ENCODE data around the gene ATXN1.

The ATXN1 gene

DNA sequence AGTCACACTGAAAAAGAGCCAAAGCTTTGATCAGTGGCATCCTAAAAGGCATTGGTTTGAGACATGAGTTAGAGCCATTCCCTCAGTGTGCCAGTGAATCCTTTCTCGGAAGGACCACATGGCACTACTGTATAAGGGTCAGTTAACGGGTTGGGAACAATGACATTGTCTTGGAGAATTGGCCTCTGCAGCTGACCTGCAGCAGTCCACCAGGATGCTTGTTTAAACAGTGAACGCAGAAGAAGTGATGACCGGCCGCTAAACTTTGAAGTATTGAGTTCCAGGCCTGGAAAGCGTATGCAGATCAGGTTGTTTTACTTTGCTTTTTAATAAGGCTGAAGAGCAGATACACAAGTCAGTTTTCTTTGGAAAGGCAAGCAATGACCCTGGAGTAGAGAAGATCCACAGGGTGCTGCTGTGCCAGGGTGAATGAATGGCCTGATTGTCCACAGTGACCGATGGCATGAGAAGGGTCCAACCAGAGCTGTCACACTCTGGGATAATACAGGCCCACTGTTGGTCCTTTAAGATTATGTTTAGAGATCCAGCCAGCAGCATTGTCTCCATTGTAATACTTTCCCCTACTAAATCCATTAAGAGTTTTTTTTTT lies 465.1 kb downstream of the ATXN1 start:
- DNase-seq (ENCODE audit: low read depth, low spot score) = no peak
- Histone ChIP-seq H3K36me3 (ENCODE audit: control insufficient read depth, insufficient read depth, low read length) (no peaks in the 10 kb centered on the region), H3K27ac (ENCODE audit: low read length) (no peak overlapping the region), H3K4me1 (ENCODE audit: control insufficient read depth, insufficient read depth, low read length) (no peaks in the 10 kb centered on the region), H3K9me3 (ENCODE audit: control insufficient read depth, insufficient read depth, low read length) (no peaks in the 10 kb centered on the region), H3K27me3 (ENCODE audit: control insufficient read depth, insufficient read depth, low read length) (no peaks in the 10 kb centered on the region), H3K4me3 (ENCODE audit: low read length) (no peak overlapping the region)
- WGBS (ENCODE audit: insufficient coverage, insufficient read length) = no CpG with 5 or more reads among the region's 7 CpGs

DNA sequence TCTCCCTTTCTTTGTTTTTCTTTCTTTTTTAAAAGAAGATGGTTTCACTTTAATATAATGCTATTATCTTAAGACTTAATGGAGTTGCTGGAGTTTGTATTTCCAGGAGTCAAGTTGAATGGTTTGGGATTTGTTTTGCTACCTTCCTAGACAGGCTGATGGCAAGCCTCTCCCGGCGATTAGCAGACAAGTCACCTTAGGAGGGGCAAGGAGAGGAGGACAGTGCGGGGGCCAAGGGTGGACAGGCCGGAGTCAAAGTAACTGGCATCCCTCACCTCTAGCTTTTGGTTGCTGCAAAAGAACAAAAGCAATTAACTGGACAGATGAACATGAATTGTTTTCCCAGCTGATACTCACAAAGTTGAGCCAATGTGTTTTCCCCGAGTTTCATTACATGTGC lies 465.8 kb downstream of the ATXN1 start:
- H3K36me3 ChIP-seq (ENCODE audit: control insufficient read depth, insufficient read depth, low read length) = no peaks in the 10 kb centered on the region
- no peaks in the 10 kb centered on the region for H3K27me3 ChIP-seq (ENCODE audit: control insufficient read depth, insufficient read depth, low read length)
- DNase-seq (ENCODE audit: low read depth, low spot score) = no peak
- no CpG with 5 or more reads among the region's 5 CpGs for WGBS (ENCODE audit: insufficient coverage, insufficient read length)
- H3K9me3 ChIP-seq (ENCODE audit: control insufficient read depth, insufficient read depth, low read length) = no peaks in the 10 kb centered on the region
- no peak overlapping the region for H3K4me3 ChIP-seq (ENCODE audit: low read length)
- no peaks in the 10 kb centered on the region for H3K4me1 ChIP-seq (ENCODE audit: control insufficient read depth, insufficient read depth, low read length)
- H3K27ac ChIP-seq (ENCODE audit: low read length) = no peak overlapping the region

DNA sequence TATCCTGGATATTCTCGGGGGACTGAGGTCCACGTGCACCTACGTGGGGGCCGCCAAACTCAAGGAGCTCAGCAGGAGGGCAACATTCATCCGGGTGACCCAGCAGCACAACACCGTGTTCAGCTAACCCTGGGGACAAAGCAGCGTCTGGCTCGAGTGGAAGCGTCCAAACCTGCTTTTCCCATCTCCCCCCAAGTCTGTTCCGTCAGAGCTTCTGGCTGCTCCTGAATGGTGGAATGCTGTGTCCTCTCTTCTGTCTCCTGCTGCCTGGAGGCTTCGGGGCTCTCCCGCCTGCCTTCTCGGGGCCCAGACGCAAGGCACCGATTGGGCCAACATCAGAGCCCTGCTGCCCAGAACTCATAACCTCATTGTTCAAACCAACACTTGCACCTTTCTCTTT lies 466.2 kb downstream of the ATXN1 start:
- no CpG with 5 or more reads among the region's 15 CpGs for WGBS (ENCODE audit: insufficient coverage, insufficient read length)
- Histone ChIP-seq H3K4me3 (ENCODE audit: low read length) (no peak overlapping the region), H3K27me3 (ENCODE audit: control insufficient read depth, insufficient read depth, low read length) (no peaks in the 10 kb centered on the region; the same call in 1 of the 2 replicates), H3K9me3 (ENCODE audit: control insufficient read depth, insufficient read depth, low read length) (no peaks in the 10 kb centered on the region), H3K36me3 (ENCODE audit: control insufficient read depth, insufficient read depth, low read length) (no peaks in the 10 kb centered on the region), H3K27ac (ENCODE audit: low read length) (no peak overlapping the region), H3K4me1 (ENCODE audit: control insufficient read depth, insufficient read depth, low read length) (no peaks in the 10 kb centered on the region)
- no peak for DNase-seq (ENCODE audit: low read depth, low spot score)

DNA sequence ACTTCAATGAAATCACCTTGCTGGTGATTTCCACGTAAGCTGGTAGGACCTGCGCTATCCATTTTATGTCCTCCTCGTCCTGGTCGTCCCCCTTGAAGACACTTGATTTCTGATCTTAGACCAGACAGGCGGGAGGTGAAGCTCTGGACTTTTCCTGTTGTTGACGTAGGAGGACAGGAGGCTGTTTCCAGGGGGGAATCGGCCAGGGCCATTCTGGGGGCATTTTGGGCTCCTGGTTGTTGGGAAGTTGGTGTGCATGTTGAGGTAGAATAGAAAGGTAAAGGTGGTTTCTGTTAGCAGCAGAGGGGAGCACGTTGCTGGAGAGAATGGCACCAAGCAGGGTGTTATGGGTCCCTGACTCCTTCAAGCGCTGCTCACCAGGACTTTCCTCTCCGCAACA lies 466.9 kb downstream of the ATXN1 start:
- H3K9me3 ChIP-seq (ENCODE audit: control insufficient read depth, insufficient read depth, low read length) = no peaks in the 10 kb centered on the region
- H3K27me3 ChIP-seq (ENCODE audit: control insufficient read depth, insufficient read depth, low read length) = no peaks in the 10 kb centered on the region; the same call in 1 of the 2 replicates
- no peak overlapping the region for H3K4me3 ChIP-seq (ENCODE audit: low read length)
- WGBS (ENCODE audit: insufficient coverage, insufficient read length) = no CpG with 5 or more reads among the region's 10 CpGs
- DNase-seq (ENCODE audit: low read depth, low spot score) = no peak
- no peak overlapping the region for H3K27ac ChIP-seq (ENCODE audit: low read length)
- H3K36me3 ChIP-seq (ENCODE audit: control insufficient read depth, insufficient read depth, low read length) = no peaks in the 10 kb centered on the region
- no peaks in the 10 kb centered on the region for H3K4me1 ChIP-seq (ENCODE audit: control insufficient read depth, insufficient read depth, low read length)

DNA sequence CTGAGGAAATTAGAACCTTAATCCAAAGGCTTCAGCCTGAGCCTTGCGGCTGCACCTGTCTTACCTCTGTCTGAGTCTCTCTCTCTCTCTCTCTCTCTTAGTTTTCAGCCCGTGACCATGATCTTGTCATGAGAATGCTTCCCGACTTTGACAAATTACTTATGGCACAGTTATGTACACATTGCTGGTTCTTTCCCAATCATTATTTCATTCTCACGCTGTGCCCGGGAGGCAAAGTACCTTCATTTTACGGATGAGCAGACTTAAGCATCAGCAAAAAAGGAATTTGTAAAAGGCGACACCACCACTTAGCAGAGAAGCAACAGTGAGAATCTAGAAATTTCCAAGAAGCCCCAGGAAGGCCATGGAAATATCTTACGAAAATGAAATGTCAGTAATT lies 468.3 kb downstream of the ATXN1 start:
- no peaks in the 10 kb centered on the region for H3K4me1 ChIP-seq (ENCODE audit: control insufficient read depth, insufficient read depth, low read length)
- no peaks in the 10 kb centered on the region; the same call in 1 of the 2 replicates for H3K27me3 ChIP-seq (ENCODE audit: control insufficient read depth, insufficient read depth, low read length)
- no peak overlapping the region for H3K4me3 ChIP-seq (ENCODE audit: low read length)
- H3K36me3 ChIP-seq (ENCODE audit: control insufficient read depth, insufficient read depth, low read length) = no peaks in the 10 kb centered on the region
- no CpG with 5 or more reads among the region's 8 CpGs for WGBS (ENCODE audit: insufficient coverage, insufficient read length)
- no peaks in the 10 kb centered on the region for H3K9me3 ChIP-seq (ENCODE audit: control insufficient read depth, insufficient read depth, low read length)
- no peak overlapping the region for H3K27ac ChIP-seq (ENCODE audit: low read length)
- no peak for DNase-seq (ENCODE audit: low read depth, low spot score)

DNA sequence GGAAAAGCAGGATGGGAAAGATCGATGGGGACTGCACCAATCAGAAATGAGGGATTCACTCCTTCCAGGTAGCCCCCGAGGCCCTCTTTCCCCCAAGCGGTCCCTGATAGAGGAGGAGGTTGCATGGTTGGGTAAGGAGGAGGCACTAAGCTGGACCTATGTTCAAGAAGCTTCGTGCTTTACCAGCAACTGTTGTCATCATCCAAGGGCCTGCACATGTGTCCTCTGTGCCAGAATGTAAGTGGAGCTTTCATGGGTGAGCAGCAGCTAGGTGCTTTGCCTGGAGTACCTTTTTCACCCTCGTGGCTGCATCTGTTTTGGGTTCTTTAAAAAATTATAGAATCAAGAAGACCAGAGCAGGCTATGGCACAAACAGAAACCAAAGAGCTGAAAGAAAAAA lies 468.8 kb downstream of the ATXN1 start:
- H3K9me3 ChIP-seq (ENCODE audit: control insufficient read depth, insufficient read depth, low read length) = no peaks in the 10 kb centered on the region
- H3K4me3 ChIP-seq (ENCODE audit: low read length) = no peak overlapping the region
- H3K36me3 ChIP-seq (ENCODE audit: control insufficient read depth, insufficient read depth, low read length) = no peaks in the 10 kb centered on the region
- no CpG with 5 or more reads among the region's 5 CpGs for WGBS (ENCODE audit: insufficient coverage, insufficient read length)
- DNase-seq (ENCODE audit: low read depth, low spot score) = no peak
- H3K27ac ChIP-seq (ENCODE audit: low read length) = no peak overlapping the region
- H3K27me3 ChIP-seq (ENCODE audit: control insufficient read depth, insufficient read depth, low read length) = no peaks in the 10 kb centered on the region; the same call in 1 of the 2 replicates
- H3K4me1 ChIP-seq (ENCODE audit: control insufficient read depth, insufficient read depth, low read length) = no peaks in the 10 kb centered on the region

DNA sequence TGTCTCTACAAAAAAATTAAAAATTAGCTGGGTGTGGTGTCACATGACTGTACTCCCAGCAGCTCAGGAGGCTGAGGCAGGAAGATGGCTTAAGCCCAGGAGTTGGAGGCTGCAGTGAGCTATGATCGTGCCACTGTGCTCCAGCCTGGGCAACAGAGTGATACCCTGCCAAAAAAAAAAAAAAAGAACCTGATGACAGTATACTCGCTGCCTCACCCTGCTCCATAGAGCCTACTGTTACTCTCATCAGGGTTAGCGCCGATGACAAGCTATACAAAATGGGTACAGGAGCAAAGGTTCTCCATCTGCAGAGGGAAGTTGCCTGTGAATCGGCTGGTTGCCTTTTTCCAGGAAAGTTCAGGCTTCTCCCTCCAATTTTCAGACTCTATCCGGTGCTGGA lies 469.5 kb downstream of the ATXN1 start:
- Histone ChIP-seq H3K9me3 (ENCODE audit: control insufficient read depth, insufficient read depth, low read length) (no peaks in the 10 kb centered on the region), H3K4me3 (ENCODE audit: low read length) (no peak overlapping the region), H3K27me3 (ENCODE audit: control insufficient read depth, insufficient read depth, low read length) (no peaks in the 10 kb centered on the region; the same call in 1 of the 2 replicates), H3K27ac (ENCODE audit: low read length) (no peak overlapping the region), H3K4me1 (ENCODE audit: control insufficient read depth, insufficient read depth, low read length) (no peaks in the 10 kb centered on the region), H3K36me3 (ENCODE audit: control insufficient read depth, insufficient read depth, low read length) (no peaks in the 10 kb centered on the region)
- WGBS (ENCODE audit: insufficient coverage, insufficient read length) = no CpG with 5 or more reads among the region's 6 CpGs
- no peak for DNase-seq (ENCODE audit: low read depth, low spot score)

DNA sequence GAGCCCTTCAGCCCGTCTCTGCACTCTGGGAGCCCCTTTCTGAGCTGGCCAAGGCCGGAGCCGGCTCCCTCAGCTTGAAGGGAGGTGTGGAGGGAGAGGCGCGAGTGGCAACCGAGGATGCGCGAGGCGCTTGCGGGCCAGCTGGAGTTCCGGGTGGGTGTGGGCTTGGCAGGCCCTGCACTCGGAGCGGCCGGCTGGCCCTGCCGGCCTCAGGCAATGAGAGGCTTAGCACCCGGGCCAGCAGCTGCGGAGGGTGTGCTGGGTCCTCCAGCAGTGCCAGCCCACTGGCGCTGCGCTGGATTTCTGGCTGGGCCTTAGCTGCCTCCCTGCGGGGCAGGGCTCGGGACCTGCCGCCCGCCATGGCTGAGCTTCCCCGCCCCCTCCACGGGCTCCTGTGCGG lies 473.1 kb downstream of the ATXN1 start:
- DNase-seq (ENCODE audit: low read depth, low spot score) = no peak
- H3K36me3 ChIP-seq (ENCODE audit: control insufficient read depth, insufficient read depth, low read length) = no peaks in the 10 kb centered on the region
- no peaks in the 10 kb centered on the region; the same call in 1 of the 2 replicates for H3K27me3 ChIP-seq (ENCODE audit: control insufficient read depth, insufficient read depth, low read length)
- H3K27ac ChIP-seq (ENCODE audit: low read length) = no peak overlapping the region
- WGBS (ENCODE audit: insufficient coverage, insufficient read length) = no CpG with 5 or more reads among the region's 26 CpGs
- no peak overlapping the region for H3K4me3 ChIP-seq (ENCODE audit: low read length)
- H3K9me3 ChIP-seq (ENCODE audit: control insufficient read depth, insufficient read depth, low read length) = no peaks in the 10 kb centered on the region
- H3K4me1 ChIP-seq (ENCODE audit: control insufficient read depth, insufficient read depth, low read length) = no peaks in the 10 kb centered on the region

DNA sequence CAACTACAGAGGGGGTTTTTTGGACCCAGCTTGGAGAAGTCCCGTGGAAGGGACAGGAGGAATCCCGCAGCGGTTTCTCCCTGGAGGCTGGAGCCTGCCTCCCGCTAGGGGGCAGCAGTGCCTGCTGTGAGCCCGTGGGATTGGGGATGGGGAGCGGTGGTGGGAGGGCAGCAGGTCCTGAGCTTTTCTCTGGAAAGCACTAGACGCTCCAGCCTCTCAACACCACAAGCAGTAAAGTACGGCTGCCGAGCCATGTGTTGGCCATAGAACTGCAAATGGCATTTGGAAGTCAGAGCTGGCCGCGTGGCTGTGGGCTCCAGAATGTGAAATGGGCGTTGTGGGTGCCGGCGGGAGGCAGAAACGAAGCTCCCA lies 475.1 kb downstream of the ATXN1 start:
- peak; percentile 79 for DNase-seq (ENCODE audit: low read depth, low spot score)
- H3K36me3 ChIP-seq (ENCODE audit: control insufficient read depth, insufficient read depth, low read length) = no peaks in the 10 kb centered on the region
- H3K4me1 ChIP-seq (ENCODE audit: control insufficient read depth, insufficient read depth, low read length) = no peaks in the 10 kb centered on the region
- no CpG with 5 or more reads among the region's 15 CpGs for WGBS (ENCODE audit: insufficient coverage, insufficient read length)
- no peaks in the 10 kb centered on the region; the same call in 1 of the 2 replicates for H3K27me3 ChIP-seq (ENCODE audit: control insufficient read depth, insufficient read depth, low read length)
- H3K4me3 ChIP-seq (ENCODE audit: low read length) = no peak overlapping the region
- H3K27ac ChIP-seq (ENCODE audit: low read length) = no peak overlapping the region
- no peaks in the 10 kb centered on the region for H3K9me3 ChIP-seq (ENCODE audit: control insufficient read depth, insufficient read depth, low read length)

DNA sequence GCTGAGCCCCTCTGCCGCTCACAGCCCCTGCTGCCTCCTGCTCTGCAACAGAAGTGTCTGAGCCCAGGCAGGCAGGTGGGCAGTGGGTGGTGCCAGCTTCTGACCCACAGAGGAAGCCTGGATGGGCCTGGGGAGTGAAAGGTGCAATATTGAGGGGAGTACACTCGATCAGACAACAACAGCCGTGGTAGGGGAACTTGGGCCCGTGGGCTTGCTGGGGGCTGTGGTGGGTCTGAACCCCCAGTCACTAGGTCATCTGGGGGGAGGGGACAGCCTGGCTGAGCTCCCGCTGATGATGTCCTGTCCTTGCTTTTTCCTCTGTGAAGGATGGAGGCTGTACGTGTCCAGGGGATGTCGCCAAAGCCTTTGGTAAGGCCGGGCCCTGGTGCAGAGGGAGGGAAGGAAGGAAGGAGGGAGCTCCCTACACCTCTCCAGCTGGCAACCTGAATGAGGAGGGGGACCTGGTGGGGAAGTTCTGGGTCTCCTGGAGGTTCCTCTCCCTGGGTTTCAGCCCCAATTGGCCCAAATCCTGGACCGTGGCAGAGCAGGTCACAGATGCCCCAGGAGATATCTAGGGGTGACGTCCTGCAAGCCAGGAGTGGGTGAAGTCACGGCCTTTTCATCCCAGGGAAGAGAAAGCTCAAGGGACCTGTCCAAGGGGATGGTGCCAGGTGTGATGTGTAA lies 475.7 kb downstream of the ATXN1 start:
- Histone ChIP-seq H3K36me3 (ENCODE audit: control insufficient read depth, insufficient read depth, low read length) (no peaks in the 10 kb centered on the region), H3K4me1 (ENCODE audit: control insufficient read depth, insufficient read depth, low read length) (no peaks in the 10 kb centered on the region), H3K27ac (ENCODE audit: low read length) (no peak overlapping the region), H3K9me3 (ENCODE audit: control insufficient read depth, insufficient read depth, low read length) (no peaks in the 10 kb centered on the region), H3K4me3 (ENCODE audit: low read length) (no peak overlapping the region), H3K27me3 (ENCODE audit: control insufficient read depth, insufficient read depth, low read length) (no peaks in the 10 kb centered on the region; the same call in 1 of the 2 replicates)
- no CpG with 5 or more reads among the region's 11 CpGs for WGBS (ENCODE audit: insufficient coverage, insufficient read length)
- no peak for DNase-seq (ENCODE audit: low read depth, low spot score)

DNA sequence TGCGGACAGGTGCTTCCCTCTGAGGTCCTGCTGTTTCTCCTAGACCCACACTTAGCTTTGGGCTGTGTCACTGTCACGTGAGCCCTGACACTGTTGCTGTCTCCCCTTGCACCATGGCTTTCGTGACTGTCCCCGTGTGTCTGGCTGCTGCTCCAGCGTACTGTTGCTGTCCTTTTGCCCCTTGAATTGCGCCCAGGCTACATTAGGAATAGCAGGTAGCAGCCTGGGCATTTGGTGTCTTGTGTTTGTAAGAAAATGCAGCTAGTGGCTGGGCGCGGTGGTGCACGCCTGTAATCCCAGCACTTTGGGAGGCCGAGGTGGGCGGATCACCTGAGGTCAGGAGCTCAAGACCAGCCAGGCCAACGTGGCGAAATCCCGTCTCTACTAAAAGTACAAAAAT lies 476.8 kb downstream of the ATXN1 start:
- WGBS (ENCODE audit: insufficient coverage, insufficient read length) = no CpG with 5 or more reads among the region's 14 CpGs
- no peak for DNase-seq (ENCODE audit: low read depth, low spot score)
- Histone ChIP-seq H3K36me3 (ENCODE audit: control insufficient read depth, insufficient read depth, low read length) (no peaks in the 10 kb centered on the region), H3K27ac (ENCODE audit: low read length) (no peak overlapping the region), H3K4me3 (ENCODE audit: low read length) (no peak overlapping the region), H3K4me1 (ENCODE audit: control insufficient read depth, insufficient read depth, low read length) (no peaks in the 10 kb centered on the region), H3K27me3 (ENCODE audit: control insufficient read depth, insufficient read depth, low read length) (no peaks in the 10 kb centered on the region), H3K9me3 (ENCODE audit: control insufficient read depth, insufficient read depth, low read length) (no peaks in the 10 kb centered on the region)
